SK-N-SH (cell line): ENCODE measurements around the gene BTN1A1.

ENCODE experiments used
- CTCF ChIP-seq: fragments of 200-600 bp; sonication (generic); IDR thresholded peaks from 2 replicates; pipeline ENCODE4 v1.6.1; 2017; ENCODE audit warnings: antibody characterized with exemption, mild to moderate bottlenecking, moderate library complexity
- EP300 ChIP-seq, 2 experiments: IDR thresholded peaks; 2 replicates each; pipeline versions ENCODE4 v1.4.0 to v1.6.1; 2012; ENCODE audit warnings: borderline replicate concordance in 1 of 2, low read depth in 1 of 2, low read length in 1 of 2
- GABPA ChIP-seq: IDR thresholded peaks from 2 replicates; pipeline ENCODE4 v1.4.0; 2012; ENCODE audit warnings: low read depth, mild to moderate bottlenecking
- MAX ChIP-seq: IDR thresholded peaks from 2 replicates; pipeline ENCODE4 v1.4.0; 2012; ENCODE audit warnings: low read depth
- MEF2A ChIP-seq: IDR thresholded peaks from 2 replicates; pipeline ENCODE4 v1.4.0; 2012; ENCODE audit warnings: low read depth, borderline replicate concordance
- NRF1 ChIP-seq: IDR thresholded peaks from 2 replicates; pipeline ENCODE4 v1.6.1; 2012; ENCODE audit warnings: low read depth, mild to moderate bottlenecking, low read length
- POLR2AphosphoS5 ChIP-seq: IDR thresholded peaks from 2 replicates; pipeline ENCODE4 v1.6.1; 2012; ENCODE audit warnings: low read depth, low read length
- RAD21 ChIP-seq: IDR thresholded peaks from 2 replicates; pipeline ENCODE4 v1.6.1; 2012; ENCODE audit warnings: mild to moderate bottlenecking, low read length
- RCOR1 ChIP-seq: fragments of 150-350 bp; IDR thresholded peaks from 2 replicates; pipeline ENCODE4 v1.6.1; 2017; ENCODE audit warnings: antibody characterized with exemption, low read length
- TAF1 ChIP-seq: IDR thresholded peaks from 2 replicates; pipeline ENCODE4 v1.6.1; 2012; ENCODE audit warnings: low read depth, mild to moderate bottlenecking, low read length, moderate library complexity, borderline replicate concordance
- USF2 ChIP-seq: fragments of 150-350 bp; IDR thresholded peaks from 2 replicates; pipeline ENCODE4 v1.6.1; 2017; ENCODE audit warnings: antibody characterized with exemption, low read length, low read depth, borderline replicate concordance
- YY1 ChIP-seq: IDR thresholded peaks from 2 replicates; pipeline ENCODE4 v1.4.0; 2012; ENCODE audit warnings: low read depth, mild to moderate bottlenecking

- TF ChIP-seq EP300 (IDR thresholded peaks at IDR 0.05; ENCODE audit: borderline replicate concordance in 1 of 2, low read depth in 1 of 2, low read length in 1 of 2) (no peak), YY1 (no peak), CTCF (no peak), TAF1 (no peak), NRF1 (no peak), POLR2AphosphoS5 (no peak), GABPA (no peak), USF2 (no peak), RAD21 (no peak), MEF2A (no peak), MAX (no peak), RCOR1 (no peak)
Measured at GRCh38 chr6:26475823-26476729, 24.0 kb upstream of the BTN1A1 start.
